Activated CD4-positive, alpha-beta T cell treated with anti-CD3 and anti-CD28 coated beads for 1 hour (primary cell): ENCODE results near the gene NMNAT3.

ENCODE experiments used
- DNase-seq: peaks from one replicate; pipeline ENCODE4 v3.0.0-alpha.2; 2020

Gene NMNAT3

GRCh38 chr3:139674571-139675260 is 3.1 kb downstream of the NMNAT3 start:
- DNase-seq, result no peak

- DNase-seq, result no peak
Measured at GRCh38 chr3:139672884-139673283, 4.9 kb downstream of the NMNAT3 start.

DNA sequence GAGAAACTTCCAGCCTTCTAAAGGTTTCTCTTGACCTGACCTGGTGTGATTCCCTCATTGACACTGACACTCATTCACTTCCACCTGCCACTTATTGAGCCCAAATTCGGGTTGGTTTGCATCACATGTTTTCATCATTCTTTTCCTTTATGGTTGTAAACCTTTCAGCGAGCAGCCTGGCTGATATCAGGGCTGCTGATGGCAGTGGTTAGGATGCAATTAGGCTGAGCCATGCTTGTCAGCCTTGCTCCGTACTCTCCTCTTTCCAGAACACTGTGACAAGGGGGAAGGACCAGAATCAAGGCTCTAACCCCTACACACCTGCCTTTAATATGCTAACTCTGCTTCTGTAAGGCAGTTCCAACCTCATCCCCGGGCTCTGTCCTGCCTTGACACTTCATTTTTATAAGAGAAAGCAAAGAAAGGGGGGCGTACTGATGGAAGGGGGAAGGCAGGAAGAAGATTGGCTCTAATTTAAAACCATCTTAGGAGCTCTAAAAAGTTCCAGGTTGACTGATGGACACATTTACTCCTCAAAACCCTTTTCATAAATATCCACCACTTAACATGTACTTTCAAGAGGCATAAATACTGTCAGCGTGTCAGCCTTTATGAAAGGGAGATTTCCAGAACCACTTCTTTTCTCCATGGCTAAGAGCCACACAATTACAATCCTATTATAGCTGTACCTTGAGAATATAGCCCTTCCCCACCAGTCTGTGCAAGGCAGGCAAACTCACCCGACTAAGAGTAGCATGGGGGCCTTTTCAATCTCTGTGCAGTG is 5.7 kb downstream of the NMNAT3 start:
- no peak for DNase-seq

DNA sequence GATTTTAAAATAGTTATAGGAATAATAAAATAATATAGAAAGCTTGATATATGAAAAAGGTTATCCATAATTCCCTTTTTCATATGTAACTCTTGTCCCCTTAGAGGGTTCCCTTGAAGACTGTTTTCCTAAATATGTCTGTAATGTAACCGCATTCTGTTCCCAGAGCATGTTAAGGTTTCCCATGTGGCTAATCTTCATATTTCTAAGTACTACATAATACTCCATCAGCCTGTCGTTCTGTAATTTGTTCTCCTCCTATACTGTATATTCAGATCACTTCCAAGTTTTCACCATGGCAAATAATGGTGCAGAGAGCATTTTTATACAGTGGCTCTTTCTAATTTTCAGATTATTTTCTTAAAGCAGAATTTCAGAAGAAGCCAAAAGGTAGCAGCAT is 6.7 kb downstream of the NMNAT3 start:
- no peak for DNase-seq

DNA sequence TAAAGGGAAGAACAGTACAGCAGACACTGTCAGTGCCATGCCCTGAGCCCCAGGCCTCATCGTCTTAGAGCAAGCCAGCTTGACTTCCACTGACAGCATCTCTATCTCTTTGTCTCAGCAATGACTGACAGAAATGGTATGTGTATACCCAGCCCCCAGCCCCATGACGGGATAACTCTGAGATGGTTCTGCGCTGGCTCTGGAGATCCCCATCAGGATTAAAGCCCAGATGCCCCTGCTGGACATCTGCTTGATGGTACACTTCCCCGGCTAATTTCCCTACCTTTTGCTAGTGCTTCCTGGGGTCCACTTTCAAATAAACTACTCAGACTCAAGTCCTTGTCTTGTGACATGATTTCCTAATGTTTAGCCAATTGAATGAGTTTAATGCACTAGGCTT is 7.6 kb downstream of the NMNAT3 start:
- no peak for DNase-seq

DNA sequence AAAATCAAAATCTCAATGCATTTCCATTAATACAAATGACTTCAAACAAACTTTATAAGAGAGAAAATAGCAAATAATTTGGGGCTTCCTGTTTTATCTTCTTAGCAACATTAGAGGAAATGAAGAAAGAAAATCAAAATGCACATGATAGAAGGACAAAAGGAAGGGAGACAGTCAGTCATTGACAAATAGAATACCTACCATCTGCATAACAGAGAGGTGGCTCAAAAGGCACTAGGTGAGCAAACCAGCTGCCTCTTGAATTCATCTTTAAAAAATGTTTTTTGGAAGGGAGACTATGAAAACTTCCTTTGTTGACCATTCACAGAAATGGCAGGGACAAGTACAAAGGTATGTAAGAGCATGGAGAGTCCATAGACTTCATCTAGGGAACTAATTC is 9.4 kb downstream of the NMNAT3 start:
- no peak for DNase-seq

GRCh38 chr3:139664958-139665357 is 12.8 kb downstream of the NMNAT3 start:
- no peak for DNase-seq

DNA sequence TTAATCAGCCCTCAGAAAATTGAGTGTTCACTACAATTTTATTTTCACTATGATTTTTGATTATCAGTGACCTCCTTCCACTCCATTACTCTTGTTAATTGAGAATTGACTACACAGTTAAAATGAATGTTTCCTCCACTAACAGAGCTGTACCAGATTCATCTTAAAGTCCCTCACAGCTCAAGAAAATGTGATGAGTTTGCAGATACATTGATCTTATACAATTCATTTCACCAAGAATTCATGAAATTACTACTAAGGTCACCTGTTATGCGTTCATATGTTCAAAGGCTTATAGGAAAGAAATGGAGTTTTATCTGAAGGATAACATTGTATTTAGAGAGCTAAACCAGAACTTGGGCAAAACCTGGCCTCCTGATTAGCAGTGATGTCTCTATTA is 17.5 kb downstream of the NMNAT3 start:
- no peak for DNase-seq

DNA sequence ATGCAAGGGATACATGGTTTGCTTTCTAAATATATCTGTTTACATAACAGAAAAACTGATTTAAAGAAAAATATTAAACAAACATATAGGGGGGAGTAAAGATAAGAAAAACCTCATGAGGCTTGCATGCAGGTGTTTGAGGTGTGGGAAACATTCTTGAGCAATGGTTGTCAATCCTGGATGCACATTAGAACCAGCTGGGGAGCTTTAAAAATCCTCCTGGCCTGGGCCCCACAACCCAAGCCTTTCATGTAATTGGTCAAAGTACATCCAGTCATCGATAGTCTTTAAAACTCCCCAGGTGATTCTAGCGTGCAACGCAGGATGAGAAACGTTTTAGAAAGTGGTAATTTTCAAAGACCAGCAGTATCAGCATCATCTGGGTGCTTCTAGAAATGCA is 18.3 kb downstream of the NMNAT3 start:
- DNase-seq, result no peak

GRCh38 chr3:139657936-139658335 is 19.8 kb downstream of the NMNAT3 start:
- DNase-seq, result no peak

DNA sequence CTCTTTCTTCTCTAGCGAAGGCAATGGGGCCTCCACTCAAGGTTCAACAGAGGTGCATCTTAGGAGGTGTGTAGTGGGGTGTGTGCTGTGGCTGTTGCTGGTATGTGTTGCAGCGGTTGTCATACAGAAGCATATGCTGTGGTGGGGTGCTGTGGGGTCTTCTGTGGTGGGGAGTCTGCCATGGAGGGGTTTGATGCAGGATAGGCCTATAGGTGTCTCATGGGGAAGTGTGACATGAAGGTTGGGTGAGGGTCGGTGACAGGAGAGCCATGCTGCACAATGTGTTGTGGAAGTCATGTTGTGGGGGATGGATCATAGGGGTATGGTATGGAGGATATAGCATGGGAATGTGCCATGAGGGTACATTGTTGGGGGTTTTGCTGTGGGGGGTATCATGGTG is 20.3 kb downstream of the NMNAT3 start:
- DNase-seq, result no peak

DNA sequence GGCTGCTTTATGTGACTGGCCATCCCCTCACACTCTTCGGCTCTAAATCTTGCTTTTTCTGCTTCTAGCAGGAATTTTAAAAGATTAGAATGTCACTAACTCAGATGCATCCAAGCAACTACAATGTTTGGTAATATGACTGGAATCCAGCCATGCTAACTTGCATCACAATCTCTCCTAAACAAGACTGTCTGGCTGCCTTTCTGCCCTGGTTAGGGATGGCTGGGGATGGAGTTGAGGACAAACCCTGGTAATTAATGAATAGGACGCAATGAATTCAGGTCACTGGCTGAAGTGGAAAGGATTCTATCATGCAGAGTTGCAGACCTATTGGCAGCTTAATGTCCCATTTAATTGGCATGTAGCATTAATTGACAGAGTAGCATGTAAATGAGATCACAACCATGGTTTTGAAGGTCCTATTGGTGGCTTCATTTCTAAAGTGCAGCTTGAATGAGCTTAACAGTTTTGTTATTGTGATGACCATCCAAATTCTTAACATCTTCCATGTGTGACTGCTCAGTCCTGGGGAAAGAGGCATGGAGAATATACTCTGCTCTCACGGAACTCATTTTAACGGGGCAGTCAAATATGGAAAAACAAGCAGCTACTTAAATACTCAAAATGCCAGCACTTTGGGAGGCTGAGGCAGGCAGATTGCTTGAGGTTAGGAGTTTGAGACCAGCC is 21.7 kb downstream of the NMNAT3 start:
- no peak for DNase-seq

DNA sequence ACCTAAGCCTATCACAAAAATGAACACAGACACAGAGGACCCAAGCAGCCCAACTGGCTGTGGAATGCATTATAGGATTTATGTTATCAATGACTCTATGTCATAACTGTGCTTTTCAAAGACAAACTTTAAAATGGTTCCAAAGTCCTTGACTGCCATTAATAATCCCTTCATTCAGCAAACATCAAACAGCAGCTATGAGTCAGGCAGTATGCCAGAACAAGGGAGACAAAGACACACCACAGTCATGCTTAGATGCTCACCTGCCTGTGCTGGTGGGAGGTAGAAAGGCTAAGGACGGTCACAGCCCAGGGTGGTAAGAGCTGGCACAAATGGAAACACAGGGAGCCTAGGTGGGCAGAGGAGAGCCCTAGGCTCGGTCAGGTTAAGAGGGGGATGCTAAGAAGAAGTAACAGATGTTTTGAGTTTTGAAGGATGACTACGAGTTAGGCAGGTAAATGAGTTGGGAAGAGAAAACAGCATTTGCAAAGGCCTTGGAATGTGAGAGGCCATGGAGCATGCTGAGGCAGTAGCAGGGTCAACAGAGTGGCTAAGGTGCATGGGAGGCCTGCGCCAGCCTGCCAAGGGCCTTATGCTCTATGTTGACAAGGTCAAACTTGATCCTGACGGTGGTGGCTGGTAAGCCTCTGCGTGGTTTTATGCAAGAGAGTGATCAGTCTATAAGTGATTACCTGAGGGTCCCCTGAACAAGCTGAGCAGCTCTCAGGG is 23.0 kb downstream of the NMNAT3 start:
- no peak for DNase-seq

DNA sequence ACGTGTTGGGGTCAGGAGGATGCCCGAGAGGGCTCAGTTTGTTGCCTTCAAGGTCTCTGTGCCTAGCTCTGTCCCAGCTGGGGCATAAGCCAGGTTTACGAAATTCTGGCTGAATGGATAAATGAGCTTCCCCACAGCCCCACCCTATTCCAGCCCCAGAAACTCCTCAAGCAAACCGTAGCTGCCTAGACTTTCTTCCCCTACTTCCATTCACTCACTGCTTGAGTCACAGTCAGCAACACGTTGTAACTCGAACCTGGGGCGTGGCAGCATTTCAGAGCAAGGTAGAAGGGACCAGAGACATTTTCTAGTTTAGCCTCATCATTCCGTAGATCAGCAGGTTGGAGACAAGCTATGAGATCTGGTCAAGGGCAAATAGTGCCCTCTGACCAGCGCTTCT is 24.2 kb downstream of the NMNAT3 start:
- DNase-seq, result no peak

- no peak for DNase-seq
Measured at GRCh38 chr3:139652561-139652960, 25.2 kb downstream of the NMNAT3 start.

DNA sequence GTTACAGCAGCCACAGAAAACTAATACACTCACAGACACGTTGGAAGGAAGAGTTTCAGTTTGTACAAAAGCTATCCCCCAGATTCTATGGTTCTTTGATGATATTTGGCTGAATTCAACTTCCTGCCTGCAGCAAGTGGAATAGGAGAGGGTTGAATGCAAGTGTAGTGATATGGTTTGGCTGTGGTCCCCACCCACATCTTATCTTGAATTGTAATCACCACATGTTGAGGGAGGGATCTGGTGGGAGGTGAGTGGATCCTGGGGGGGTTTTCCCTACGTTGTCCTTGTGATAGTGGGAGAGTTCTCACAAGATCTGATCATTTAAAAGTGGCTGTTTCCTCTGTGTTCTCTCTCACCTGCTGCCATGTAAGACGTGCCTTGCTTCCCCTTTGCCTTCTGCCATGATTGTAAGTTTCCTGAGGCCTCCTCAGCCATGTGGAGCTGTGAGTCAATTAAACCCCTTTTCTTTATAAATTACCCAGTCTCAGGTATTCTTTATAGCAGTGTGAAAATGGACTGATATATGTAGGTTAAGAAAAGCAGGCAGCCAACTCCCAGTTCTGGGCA is 29.8 kb downstream of the NMNAT3 start:
- DNase-seq, result no peak

GRCh38 chr3:139646512-139646911 is 31.3 kb downstream of the NMNAT3 start:
- DNase-seq, result no peak

- DNase-seq, result no peak
Measured at GRCh38 chr3:139642996-139643395, 34.8 kb downstream of the NMNAT3 start.

DNA sequence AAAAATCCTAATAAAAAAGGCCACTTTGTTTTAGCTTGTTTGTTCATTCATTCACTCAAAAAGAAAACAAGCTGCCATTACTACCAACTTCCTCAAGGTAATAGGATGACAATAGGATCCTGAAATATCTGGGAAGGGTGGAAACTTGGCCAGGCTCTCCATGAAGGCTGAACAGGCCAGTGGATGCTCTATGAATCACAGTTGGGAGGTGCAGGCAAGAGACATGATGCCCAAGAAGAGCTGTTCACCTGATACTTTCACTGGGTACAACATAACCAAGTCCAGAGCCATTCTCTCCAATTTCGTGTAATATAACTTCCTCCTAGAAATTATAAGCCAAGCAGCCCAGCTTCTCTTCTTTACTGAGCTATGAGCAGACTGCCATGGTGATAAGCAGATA is 37.3 kb downstream of the NMNAT3 start:
- DNase-seq, result no peak

- no peak for DNase-seq
Measured at GRCh38 chr3:139639662-139640061, 38.1 kb downstream of the NMNAT3 start.

DNA sequence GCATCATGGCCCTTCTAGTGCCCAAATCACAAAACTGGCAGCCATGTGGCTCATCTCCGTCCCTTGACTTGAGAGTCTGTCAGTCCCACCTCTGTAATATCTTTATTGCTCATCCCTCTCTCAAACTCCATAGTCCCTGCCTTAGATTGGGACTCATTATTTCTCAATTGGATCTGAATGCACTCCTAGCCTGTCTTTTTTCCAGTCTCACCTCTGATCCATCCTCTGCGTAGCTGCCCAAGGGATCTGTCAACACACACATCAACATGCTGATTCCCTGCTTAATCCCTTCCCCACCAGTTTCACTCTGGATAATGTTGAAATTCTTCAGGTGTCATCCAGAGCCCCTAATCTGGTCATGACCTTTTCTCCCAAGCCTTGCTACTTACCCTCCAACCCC is 39.3 kb downstream of the NMNAT3 start:
- no peak for DNase-seq

DNA sequence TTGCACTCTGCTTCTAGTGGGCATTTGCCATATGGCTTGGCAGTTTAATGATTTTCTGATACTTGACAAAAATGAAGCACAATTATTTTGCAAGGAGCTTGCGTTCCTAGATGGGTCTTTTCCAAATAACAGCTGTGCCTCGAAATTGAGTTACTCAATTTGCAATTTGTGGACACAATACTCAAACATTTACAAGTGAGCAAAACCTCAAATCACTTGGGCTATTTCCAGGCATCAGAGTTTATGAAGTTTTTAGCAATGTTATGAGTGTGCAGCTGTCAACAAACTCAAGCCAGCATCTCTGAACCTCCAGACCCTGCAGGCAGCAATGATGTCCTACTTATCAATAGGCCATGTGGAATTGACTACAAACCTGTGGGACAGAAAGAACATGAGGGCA is 41.3 kb downstream of the NMNAT3 start:
- no peak for DNase-seq

- DNase-seq, result no peak
Measured at GRCh38 chr3:139634111-139634635, 43.6 kb downstream of the NMNAT3 start.
